K562 (cell line): Measurements from ENCODE around the gene ANKRD24. TPM values are rescaled to one million over a fixed set of nuclear protein-coding genes. Genes with fewer than 3 reads are reported as not detected.

Source experiments
- BRD4 ChIP-seq: fragments of 200-600 bp; sonication (generic); IDR thresholded peaks from 2 replicates; pipeline ENCODE4 v1.6.1; 2017; ENCODE audit warnings: inconsistent platforms
- CEBPB ChIP-seq: fragments of 450-650 bp; IDR thresholded peaks from 2 replicates; pipeline ENCODE4 v1.6.1; 2016; ENCODE audit warnings: missing genetic modification characterization, missing compliant biosample characterization
- CHD2 ChIP-seq: IDR thresholded peaks from 2 replicates; pipeline ENCODE4 v1.6.1; 2011; ENCODE audit warnings: low read depth, low read length
- CREB5 ChIP-seq: fragments of 250-450 bp; sonication (Bioruptor Pico); IDR thresholded peaks from 2 replicates; pipeline ENCODE4 v1.5.0; 2020; ENCODE audit warnings: mild to moderate bottlenecking
- ELF2 ChIP-seq: fragments of 250-450 bp; sonication (Bioruptor Pico); IDR thresholded peaks from 2 replicates; pipeline ENCODE4 v1.5.0; 2021; ENCODE audit warnings: mild to moderate bottlenecking
- ELK3 ChIP-seq: fragments of 450-650 bp; formaldehyde crosslinking; IDR thresholded peaks from 2 replicates; pipeline ENCODE4 v1.4.0; 2020; ENCODE audit warnings: mild to moderate bottlenecking
- HDAC8 ChIP-seq: fragments of 450-650 bp; IDR thresholded peaks from 2 replicates; pipeline ENCODE4 v1.6.1; 2016; ENCODE audit warnings: mild to moderate bottlenecking, missing genetic modification characterization, moderate library complexity, missing compliant biosample characterization
- IRF9 ChIP-seq: fragments of 450-650 bp; IDR thresholded peaks from 2 replicates; pipeline ENCODE4 v1.6.1; 2016; ENCODE audit warnings: missing biosample characterization, missing genetic modification characterization
- MAFF ChIP-seq: IDR thresholded peaks from 2 replicates; pipeline ENCODE4 v1.6.1; 2012; ENCODE audit warnings: low read length, improper control_type of control experiment
- MXI1 ChIP-seq: IDR thresholded peaks from 2 replicates; pipeline ENCODE4 v1.6.1; 2011; ENCODE audit warnings: low read depth, mild to moderate bottlenecking, improper control_type of control experiment, low read length
- NFYB ChIP-seq: IDR thresholded peaks from 2 replicates; pipeline ENCODE4 v1.6.1; 2011; ENCODE audit warnings: mild to moderate bottlenecking, moderate library complexity; ENCODE audit not compliant: insufficient read length; ENCODE audit errors: extremely low read depth
- POLR2AphosphoS5 ChIP-seq: IDR thresholded peaks from 2 replicates; pipeline ENCODE4 v1.6.1; 2011; ENCODE audit warnings: mild to moderate bottlenecking, low read depth, low read length, moderate library complexity; ENCODE audit not compliant: control insufficient read depth, insufficient read depth
- POU5F1 ChIP-seq: fragments of 150-350 bp; IDR thresholded peaks from 2 replicates; pipeline ENCODE4 v1.6.1; 2014; ENCODE audit warnings: borderline replicate concordance, low read length, low read depth, mild to moderate bottlenecking; ENCODE audit not compliant: partially characterized antibody
- SIN3B ChIP-seq: fragments of 450-650 bp; IDR thresholded peaks from 2 replicates; pipeline ENCODE4 v1.6.1; 2017; ENCODE audit warnings: low read depth, mild to moderate bottlenecking, moderate library complexity
- TCF3 ChIP-seq: sonication (generic); formaldehyde crosslinking; IDR thresholded peaks from 2 replicates; pipeline ENCODE4 v1.4.0; 2020; ENCODE audit warnings: mild to moderate bottlenecking, missing genetic modification reagents
- TCF7L2 ChIP-seq: fragments of 150-350 bp; IDR thresholded peaks from 2 replicates; pipeline ENCODE4 v1.6.1; 2016; ENCODE audit warnings: low read depth, mild to moderate bottlenecking, low read length, moderate library complexity
- TSC22D4 ChIP-seq: fragments of 450-650 bp; IDR thresholded peaks from 2 replicates; pipeline ENCODE4 v1.6.1; 2016; ENCODE audit warnings: missing genetic modification characterization, missing biosample characterization, control low read depth
- ZBTB26 ChIP-seq: fragments of 450-650 bp; formaldehyde crosslinking; IDR thresholded peaks from 2 replicates; pipeline ENCODE4 v1.4.0; 2022; ENCODE audit warnings: missing genetic modification characterization
- ZMIZ1 ChIP-seq, 2 experiments: fragments of 150-350 bp in 1 of 2; IDR thresholded peaks; 2 replicates each; pipeline ENCODE4 v1.6.1; 2012 to 2016; ENCODE audit warnings: low read depth in 2 of 2, low read length in 2 of 2, mild to moderate bottlenecking in 1 of 2, moderate library complexity in 1 of 2
- ZNF143 ChIP-seq: sonication (generic); formaldehyde crosslinking; IDR thresholded peaks from 2 replicates; pipeline ENCODE4 v1.9.0; 2022; ENCODE audit warnings: mild to moderate bottlenecking, missing genetic modification reagents
- ZNF24 ChIP-seq: fragments of 450-650 bp; IDR thresholded peaks from 2 replicates; pipeline ENCODE4 v1.6.1; 2016
- polyA plus RNA-seq, 8 experiments: library from polyadenylated mRNA; depleted of rRNA in 4 of 8; stranded (reverse) in 5 of 8; unstranded in 3 of 8; fragments of >200 nt; fragmentation: Nextera tagmentation in 2 of 8; fragmentation: Illumina TruSeq in 1 of 8; extraction: Ambion mirVana in 2 of 8; extraction: Trizol in 1 of 8; gene quantifications; 2 replicates each; pipeline versions ENCODE4 v1.2.1 to v1.2.3, GENCODE V29; 2011 to 2014; ENCODE audit warnings: inconsistent platforms in 1 of 8, missing spikeins in 1 of 8
- total RNA-seq, 7 experiments: library from RNA; depleted of rRNA in 6 of 7; stranded (reverse); fragments of >200 nt in 6 of 7; fragmentation: Illumina TruSeq in 2 of 7; extraction: Trizol in 2 of 7; gene quantifications; 2 replicates each; pipeline versions ENCODE4 v1.2.1 to v1.2.3, GENCODE V29; 2011 to 2021; ENCODE audit warnings: low replicate concordance in 1 of 7

ANKRD24 gene
- total and polyA plus RNA-seq, 9 of the 15 experiments (the other 6 are each of a cell fraction or from before 2014, with no cell fraction given) = 0.07 to 0.12 (median 0.09) TPM; not detected in 5

GRCh38 chr19:4182084-4182810 is at the start of gene ANKRD24, which contains the start of gene SIRT6 (continued):
- peak; percentile 40 for TF ChIP-seq POU5F1
- TF ChIP-seq ZMIZ1 (IDR thresholded peaks at IDR 0.05; ENCODE audit: low read depth in 2 of 2, low read length in 2 of 2) = no peak
- no peak for TF ChIP-seq CHD2
- peak; percentile 80 for TF ChIP-seq SIN3B
- no peak for TF ChIP-seq IRF9 (tag)
- no peak for TF ChIP-seq MXI1
- no peak for TF ChIP-seq CREB5 (CRISPR knock-in tag)
- no peak for TF ChIP-seq ZBTB26 (CRISPR knock-in tag)
- no peak for TF ChIP-seq ELK3 (CRISPR knock-in tag)
- no peak for TF ChIP-seq TSC22D4
- no peak for TF ChIP-seq TCF3 (CRISPR knock-in tag)
- TF ChIP-seq ZNF143 (CRISPR knock-in tag) = peak; percentile 53; the same call in 1 of the 2 replicates
- TF ChIP-seq MAFF = no peak
- TF ChIP-seq NFYB = no peak
- no peak for TF ChIP-seq HDAC8 (tag)
- no peak for TF ChIP-seq BRD4
- no peak for TF ChIP-seq TCF7L2
- peak; percentile 66 for TF ChIP-seq POLR2AphosphoS5
- TF ChIP-seq ELF2 (CRISPR knock-in tag) = no peak; the same call in 1 of the 2 replicates
- no peak for TF ChIP-seq CEBPB (tag)
- TF ChIP-seq ZNF24 = no peak
